ENCODE results near the gene ZFR. TPM values are rescaled to one million over a fixed set of nuclear protein-coding genes. Genes with fewer than 3 reads are reported as not detected.

The ZFR gene
- total RNA-seq, 1 donor from 2014 or later = 64.3 TPM

GRCh38 chr5:32346869-32347268, 97.7 kb downstream of the ZFR start:
- no peaks in the 10 kb centered on the region for H3K4me1 Mint-ChIP-seq
- intact Hi-C loops (cut with micrococcal nuclease) = no loop called here
- peaks cover 2% of the 10 kb centered on the region for H3K36me3 Mint-ChIP-seq (ENCODE audit: low read depth)
- ATAC-seq (ENCODE audit: low read depth) (no peak), DNase-seq (no peak)
- CTCF ChIA-PET = no interaction called here
- H3K9me3 Mint-ChIP-seq = peaks cover 13% of the 10 kb centered on the region
- POLR2A ChIA-PET = no interaction called here
- TF ChIP-seq, protein P1, sequence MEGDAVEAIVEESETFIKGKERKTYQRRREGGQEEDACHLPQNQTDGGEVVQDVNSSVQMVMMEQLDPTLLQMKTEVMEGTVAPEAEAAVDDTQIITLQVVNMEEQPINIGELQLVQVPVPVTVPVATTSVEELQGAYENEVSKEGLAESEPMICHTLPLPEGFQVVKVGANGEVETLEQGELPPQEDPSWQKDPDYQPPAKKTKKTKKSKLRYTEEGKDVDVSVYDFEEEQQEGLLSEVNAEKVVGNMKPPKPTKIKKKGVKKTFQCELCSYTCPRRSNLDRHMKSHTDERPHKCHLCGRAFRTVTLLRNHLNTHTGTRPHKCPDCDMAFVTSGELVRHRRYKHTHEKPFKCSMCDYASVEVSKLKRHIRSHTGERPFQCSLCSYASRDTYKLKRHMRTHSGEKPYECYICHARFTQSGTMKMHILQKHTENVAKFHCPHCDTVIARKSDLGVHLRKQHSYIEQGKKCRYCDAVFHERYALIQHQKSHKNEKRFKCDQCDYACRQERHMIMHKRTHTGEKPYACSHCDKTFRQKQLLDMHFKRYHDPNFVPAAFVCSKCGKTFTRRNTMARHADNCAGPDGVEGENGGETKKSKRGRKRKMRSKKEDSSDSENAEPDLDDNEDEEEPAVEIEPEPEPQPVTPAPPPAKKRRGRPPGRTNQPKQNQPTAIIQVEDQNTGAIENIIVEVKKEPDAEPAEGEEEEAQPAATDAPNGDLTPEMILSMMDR (IDR thresholded peaks at IDR 0.05) = no peak
- no peaks in the 10 kb centered on the region for H3K27me3 Mint-ChIP-seq
- no peak overlapping the region for H3K27ac Mint-ChIP-seq
- H3K4me3 Mint-ChIP-seq = no peak overlapping the region

DNA sequence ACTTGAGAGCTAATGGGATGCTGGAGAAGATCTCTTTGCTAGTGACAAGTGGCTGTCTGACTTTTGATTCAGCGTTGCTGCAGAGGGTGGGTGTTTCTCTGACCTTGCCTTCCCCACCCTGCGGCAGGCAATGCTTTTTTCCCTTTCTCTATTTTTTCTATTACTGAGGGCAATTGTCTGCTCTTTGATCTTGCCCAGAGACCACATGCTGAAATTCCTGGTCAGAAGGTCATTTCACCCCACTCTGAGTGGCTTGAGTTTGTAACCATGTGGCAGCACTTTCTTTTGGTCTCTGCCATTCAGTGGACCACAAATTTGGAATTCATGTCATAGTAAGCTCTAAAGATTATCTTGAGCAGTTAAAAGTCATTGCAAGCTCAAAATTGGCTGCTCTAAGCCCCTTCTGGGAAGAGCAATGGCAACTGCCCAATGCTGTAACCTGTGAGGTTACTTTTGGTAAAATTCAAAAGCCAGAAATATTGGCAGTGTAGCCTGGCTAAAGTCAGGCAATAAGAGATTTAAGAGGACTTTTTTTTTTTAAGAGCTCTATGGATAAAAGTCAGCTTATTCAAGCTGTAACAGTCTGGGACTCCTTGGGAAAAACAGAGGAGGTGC, 101.4 kb downstream of the ZFR start:
- Mint-ChIP-seq H3K27ac (no peak overlapping the region), H3K27me3 (no peaks in the 10 kb centered on the region), H3K4me1 (no peaks in the 10 kb centered on the region), H3K4me3 (no peak overlapping the region), H3K36me3 (ENCODE audit: low read depth) (peaks cover 2% of the 10 kb centered on the region), H3K9me3 (peaks cover 19% of the 10 kb centered on the region)
- intact Hi-C loops (cut with micrococcal nuclease) = no loop called here
- TF ChIP-seq, protein P1 (IDR thresholded peaks at IDR 0.05) = no peak
- ATAC-seq (ENCODE audit: low read depth) (no peak), DNase-seq (no peak)
- CTCF ChIA-PET = no interaction called here
- POLR2A ChIA-PET = no interaction called here

DNA sequence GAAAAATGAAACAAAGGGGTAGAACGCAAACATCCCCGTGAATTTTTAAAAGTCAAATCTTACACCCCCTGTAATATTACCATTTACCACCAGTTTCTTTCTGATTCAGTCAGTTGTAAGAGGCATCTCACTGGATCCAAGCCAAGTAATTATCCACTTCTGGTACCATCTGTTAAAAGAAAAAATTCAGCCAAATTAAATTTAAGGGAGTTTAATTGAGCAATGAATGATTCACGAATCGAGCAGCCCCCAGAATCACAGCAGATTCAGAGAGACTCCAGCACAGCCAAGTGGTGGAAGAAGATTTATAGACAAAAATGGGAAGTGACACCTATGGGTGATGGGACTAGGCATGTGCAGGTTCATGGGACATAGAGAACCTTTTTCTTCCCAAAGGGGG, 101.9 kb downstream of the ZFR start:
- Mint-ChIP-seq H3K9me3 (peaks cover 18% of the 10 kb centered on the region), H3K36me3 (ENCODE audit: low read depth) (peaks cover 2% of the 10 kb centered on the region), H3K27me3 (no peaks in the 10 kb centered on the region), H3K4me1 (no peaks in the 10 kb centered on the region), H3K4me3 (no peak overlapping the region), H3K27ac (no peak overlapping the region)
- TF ChIP-seq, protein P1 (IDR thresholded peaks at IDR 0.05) = no peak
- intact Hi-C loops (cut with micrococcal nuclease) = no loop called here
- no peak for DNase-seq
- no peak for ATAC-seq (ENCODE audit: low read depth)
- ChIA-PET CTCF (no interaction called here), POLR2A (no interaction called here)

- no peak for DNase-seq
- CTCF ChIA-PET = interaction anchor here (2.9 kb wide), 1 partner anchor 11 kb away, joined by 7 read pairs; no protein-coding TSS in a partner anchor
- POLR2A ChIA-PET = no interaction called here
- Mint-ChIP-seq H3K4me3 (no peak overlapping the region), H3K36me3 (ENCODE audit: low read depth) (no peaks in the 10 kb centered on the region), H3K27me3 (no peaks in the 10 kb centered on the region), H3K9me3 (peaks cover 12% of the 10 kb centered on the region), H3K4me1 (no peaks in the 10 kb centered on the region), H3K27ac (no peak overlapping the region)
- ATAC-seq (ENCODE audit: low read depth) = no peak
- intact Hi-C loops (cut with micrococcal nuclease) = no loop called here
- TF ChIP-seq, protein P1 (IDR thresholded peaks at IDR 0.05) = no peak
Observed at GRCh38 chr5:32339878-32340277, 104.7 kb downstream of the ZFR start.

DNA sequence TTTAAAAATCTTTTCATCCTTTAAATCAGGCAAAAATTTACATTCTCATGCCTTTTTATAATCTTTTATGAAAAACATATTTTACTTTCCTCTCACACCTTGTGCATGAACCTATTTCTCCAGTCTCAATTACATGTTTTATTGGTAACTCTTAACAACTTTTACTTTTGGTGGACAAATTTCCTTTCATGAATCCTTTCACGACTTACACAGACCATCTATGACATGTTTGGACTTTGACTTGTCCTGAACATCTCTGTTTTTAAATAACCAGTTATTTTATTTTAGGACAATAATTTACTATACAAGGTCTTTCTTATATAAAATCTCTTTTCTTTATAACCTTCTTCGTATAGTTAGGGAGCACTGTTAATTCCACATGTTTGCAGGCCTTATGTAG, 105.3 kb downstream of the ZFR start:
- H3K36me3 Mint-ChIP-seq (ENCODE audit: low read depth) = no peaks in the 10 kb centered on the region
- intact Hi-C loops (cut with micrococcal nuclease) = no loop called here
- POLR2A ChIA-PET = no interaction called here
- ATAC-seq (ENCODE audit: low read depth) (no peak), DNase-seq (no peak)
- CTCF ChIA-PET = interaction anchor here (1.0 to 2.9 kb wide), 2 partner anchors 9 to 10 kb away, joined by 7 read pairs; no protein-coding TSS in a partner anchor
- H3K9me3 Mint-ChIP-seq = peaks cover 12% of the 10 kb centered on the region
- H3K27ac Mint-ChIP-seq = no peak overlapping the region
- H3K27me3 Mint-ChIP-seq = no peaks in the 10 kb centered on the region
- TF ChIP-seq, protein P1 (IDR thresholded peaks at IDR 0.05) = no peak
- no peak overlapping the region for H3K4me3 Mint-ChIP-seq
- no peaks in the 10 kb centered on the region for H3K4me1 Mint-ChIP-seq
